Activated T-helper 1 cell treated with anti-CD3 and anti-CD28 coated beads, Interleukin-12 subunit alpha, Interleukin-12 subunit beta, Interleukin-2, Interleukin-4 antibody, amounts not matched to agents 30 ng/mL and 10 ng/mL and 1 ng/mL, durations not matched to agents 14 hours and 24 hours and 36 hours (primary cell): ENCODE data around the gene NFIX. TPM values are rescaled to one million over a fixed set of nuclear protein-coding genes. Genes with fewer than 3 reads are reported as not detected.
"Not testable (repeated sequence)": the region's sequence is repeated elsewhere in the genome, so short reads cannot be mapped to it uniquely, and the experiment has no call there.

ENCODE experiments used
- DNase-seq: peaks from one replicate; pipeline ENCODE4 v3.0.0; 2021; ENCODE audit warnings: low spot score
- H3K27ac Mint-ChIP-seq: one replicate; pipeline ENCODE4 v1.8.0; 2021; ENCODE audit warnings: mild to moderate bottlenecking, mixed read lengths
- H3K27me3 Mint-ChIP-seq: one replicate; pipeline ENCODE4 v1.8.0; 2022; ENCODE audit warnings: mild to moderate bottlenecking, moderate library complexity, mixed read lengths; ENCODE audit not compliant: insufficient read depth
- H3K36me3 Mint-ChIP-seq: one replicate; pipeline ENCODE4 v1.8.0; 2021; ENCODE audit warnings: low read depth, mixed read lengths
- H3K4me1 Mint-ChIP-seq: one replicate; pipeline ENCODE4 v1.8.0; 2021; ENCODE audit warnings: low read depth, mixed read lengths
- H3K4me3 Mint-ChIP-seq: one replicate; pipeline ENCODE4 v1.8.0; 2021; ENCODE audit warnings: mild to moderate bottlenecking, moderate library complexity, mixed read lengths
- H3K9me3 Mint-ChIP-seq: one replicate; pipeline ENCODE4 v1.8.0; 2021; ENCODE audit warnings: mixed read lengths
- intact Hi-C: fragments of 100-400 bp; cut with micrococcal nuclease; formaldehyde crosslinking; loops from one replicate; pipeline ENCODE4 v1.15.1; 2024
- total RNA-seq: library from RNA; stranded (reverse); gene quantifications from 2 replicates; pipeline ENCODE4 v1.2.3, GENCODE V29; 2022

Gene NFIX
- total RNA-seq, 1 donor from 2014 or later = 8.0 TPM

DNA sequence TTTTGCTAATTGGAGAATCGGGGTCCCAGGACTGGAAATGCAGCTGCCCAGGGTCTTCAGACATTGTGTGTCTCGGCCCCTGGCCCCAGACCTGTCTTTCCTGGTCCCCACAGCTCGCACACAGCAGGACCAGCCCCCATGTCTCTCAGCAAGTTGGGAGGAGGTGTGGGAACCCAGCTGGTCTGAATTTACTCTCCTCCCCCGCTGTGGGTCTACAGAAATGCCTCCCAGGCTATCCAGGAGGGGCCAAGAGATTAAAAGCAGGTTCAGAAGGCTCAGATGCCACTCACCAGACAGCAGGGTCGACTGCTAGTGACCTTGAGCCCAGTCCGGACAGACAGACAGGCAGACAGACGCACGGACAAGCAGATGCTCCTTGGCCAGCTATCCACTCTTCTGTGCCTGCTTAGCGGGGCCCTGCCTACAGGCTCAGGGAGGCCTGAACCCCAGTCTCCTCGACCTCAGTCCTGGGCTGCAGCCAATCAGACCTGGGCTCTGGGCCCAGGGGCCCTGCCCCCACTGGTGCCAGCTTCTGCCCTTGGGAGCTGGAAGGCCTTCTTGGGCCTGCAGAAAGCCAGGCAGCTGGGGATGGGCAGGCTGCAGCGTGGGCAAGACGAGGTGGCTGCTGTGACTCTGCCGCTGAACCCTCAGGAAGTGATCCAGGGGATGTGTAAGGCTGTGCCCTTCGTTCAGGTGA lies 25.8 kb upstream of the NFIX start, which contains the start of gene DAND5:
Gene DAND5 (plus strand): TSS at position 285 of the 697 bp plus-strand sequence. CDS start 85 bp downstream, at position 370.
- no peaks in the 10 kb centered on the region for H3K36me3 Mint-ChIP-seq
- intact Hi-C loops = no loop called here
- no peaks in the 10 kb centered on the region for H3K9me3 Mint-ChIP-seq
- no peak within 1 kb of the TSS for H3K4me3 Mint-ChIP-seq
- H3K27me3 Mint-ChIP-seq = peaks cover 5% of the 10 kb centered on the region
- no peak for DNase-seq
- peaks cover 19% of the 10 kb centered on the region for H3K4me1 Mint-ChIP-seq
- H3K27ac Mint-ChIP-seq = no peak within 1 kb of the TSS

DNA sequence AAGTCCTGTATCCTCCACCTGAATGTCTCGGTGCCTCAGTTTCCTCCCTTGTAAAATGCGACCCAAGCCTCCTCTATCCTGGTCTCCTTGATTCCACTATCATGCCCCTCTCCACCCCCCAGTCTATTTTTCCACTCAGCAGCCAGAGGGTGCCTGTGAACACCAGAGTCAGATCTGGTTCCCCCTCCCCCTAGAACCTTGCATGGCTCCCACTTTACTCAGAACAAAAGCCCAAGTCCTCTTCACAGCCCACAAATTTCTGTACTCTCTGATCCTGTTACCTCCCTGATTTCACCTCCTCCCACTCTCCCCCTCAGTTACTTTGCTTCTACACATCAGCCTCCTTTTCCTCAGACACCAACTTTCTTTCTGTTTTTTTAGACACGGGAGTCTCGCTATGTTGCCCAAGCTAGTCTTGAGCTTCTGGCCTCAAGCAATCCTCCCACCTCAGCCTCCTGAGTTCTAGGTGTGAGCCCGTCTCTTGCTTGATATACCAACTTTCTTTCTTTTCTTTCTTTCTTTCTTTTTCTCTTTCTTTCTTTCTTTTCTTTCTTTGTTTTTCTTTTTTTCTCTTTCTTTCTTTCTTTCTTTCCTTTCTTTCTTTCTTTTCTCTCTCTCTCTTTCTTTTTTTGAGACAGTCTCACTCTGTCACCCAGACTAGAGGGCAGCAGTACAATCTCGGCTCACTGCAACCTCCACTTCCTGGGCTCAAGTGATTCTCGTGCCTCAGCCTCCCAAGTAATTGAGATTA lies 25.0 kb upstream of the NFIX start:
- H3K36me3 Mint-ChIP-seq = no peaks in the 10 kb centered on the region
- no peak overlapping the region for H3K27ac Mint-ChIP-seq
- intact Hi-C loops = no loop called here
- H3K9me3 Mint-ChIP-seq = no peaks in the 10 kb centered on the region
- H3K27me3 Mint-ChIP-seq = peaks cover 5% of the 10 kb centered on the region
- H3K4me1 Mint-ChIP-seq = peaks cover 13% of the 10 kb centered on the region
- DNase-seq = no peak
- no peak overlapping the region for H3K4me3 Mint-ChIP-seq

GRCh38 chr19:12973236-12973635 lies 22.0 kb upstream of the NFIX start:
- H3K36me3 Mint-ChIP-seq = no peaks in the 10 kb centered on the region
- no peaks in the 10 kb centered on the region for H3K9me3 Mint-ChIP-seq

GRCh38 chr19:12974301-12975220 lies 20.7 kb upstream of the NFIX start:
- Mint-ChIP-seq H3K4me1 (peaks cover 7% of the 10 kb centered on the region), H3K27me3 (peaks cover 16% of the 10 kb centered on the region), H3K27ac (no peak overlapping the region), H3K4me3 (no peak overlapping the region), H3K36me3 (no peaks in the 10 kb centered on the region), H3K9me3 (no peaks in the 10 kb centered on the region)
- no peak for DNase-seq
- intact Hi-C loops = loop anchor here (5.0 kb wide), 1 partner anchor 613 kb away; no protein-coding TSS in a partner anchor

More at GRCh38 chr19:12973236-12973635, 22.0 kb upstream of the NFIX start:
- intact Hi-C loops = no loop called here
- DNase-seq = no peak
- Mint-ChIP-seq H3K4me3 (no peak overlapping the region), H3K27ac (no peak overlapping the region), H3K27me3 (peaks cover 16% of the 10 kb centered on the region), H3K4me1 (peaks cover 7% of the 10 kb centered on the region)

- H3K9me3 Mint-ChIP-seq = no peaks in the 10 kb centered on the region
- DNase-seq = no peak
- H3K4me1 Mint-ChIP-seq = peaks cover 2% of the 10 kb centered on the region
- H3K27ac Mint-ChIP-seq = no peak overlapping the region
- peaks cover 15% of the 10 kb centered on the region for H3K27me3 Mint-ChIP-seq
- intact Hi-C loops = loop anchor here (5.0 kb wide), 1 partner anchor 612 kb away; no protein-coding TSS in a partner anchor
- H3K36me3 Mint-ChIP-seq = no peaks in the 10 kb centered on the region
- H3K4me3 Mint-ChIP-seq = no peak overlapping the region
These were observed 20.0 kb upstream of the NFIX start for GRCh38 chr19:12975221-12975741.

DNA sequence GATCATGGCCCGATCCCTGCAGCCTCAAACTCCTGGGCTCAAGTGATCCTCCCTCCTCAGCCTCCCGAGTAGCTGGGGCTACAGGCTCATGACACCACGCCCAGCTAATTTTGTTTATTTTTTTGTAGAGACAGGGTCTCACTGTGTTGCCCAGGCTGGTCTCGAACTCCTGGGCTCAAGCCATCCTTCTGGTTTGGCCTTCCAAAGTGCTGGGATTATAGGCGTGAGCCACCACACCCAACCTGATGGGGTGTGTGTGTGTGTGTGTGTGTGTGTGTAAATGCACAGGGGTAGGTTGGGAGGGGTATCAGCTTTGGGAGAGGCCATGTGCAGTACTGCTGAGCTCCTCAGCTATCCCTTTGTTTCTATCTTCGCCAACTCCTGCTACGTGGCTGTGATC lies 19.2 kb upstream of the NFIX start:
- intact Hi-C loops = loop anchor here (5.0 kb wide), 1 partner anchor 611 kb away; no protein-coding TSS in a partner anchor
- H3K4me3 Mint-ChIP-seq, DNase-seq, H3K36me3 Mint-ChIP-seq, H3K27ac Mint-ChIP-seq, H3K9me3 Mint-ChIP-seq, H3K4me1 Mint-ChIP-seq: not testable (repeated sequence)
- peaks cover 15% of the 10 kb centered on the region for H3K27me3 Mint-ChIP-seq

DNA sequence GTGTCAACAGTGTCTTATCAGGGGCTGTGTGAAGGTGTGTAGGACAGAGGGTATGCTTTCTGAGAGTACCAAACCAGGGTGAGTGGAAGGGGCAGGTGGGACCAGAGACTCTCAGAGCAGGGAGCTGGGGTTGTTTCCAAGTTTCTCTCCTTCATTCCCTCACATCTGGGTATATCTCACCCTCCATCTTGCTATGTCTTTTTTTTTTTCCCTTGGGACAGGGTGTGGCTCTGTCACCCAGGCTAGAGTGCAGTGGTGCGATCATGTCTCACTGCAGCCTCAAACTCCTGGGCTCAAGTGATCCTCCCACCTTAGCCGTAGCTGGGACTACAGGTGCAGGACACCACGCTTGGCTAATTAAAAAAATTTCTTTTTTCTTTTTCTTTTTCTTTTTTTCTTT lies 15.3 kb upstream of the NFIX start:
- Mint-ChIP-seq H3K4me1 (no peaks in the 10 kb centered on the region), H3K9me3 (no peaks in the 10 kb centered on the region), H3K4me3 (no peak overlapping the region), H3K36me3 (no peaks in the 10 kb centered on the region), H3K27me3 (peaks cover 14% of the 10 kb centered on the region), H3K27ac (no peak overlapping the region)
- intact Hi-C loops = loop anchor here (2.0 to 5.0 kb wide), 2 partner anchors 15 to 607 kb away; no protein-coding TSS in a partner anchor
- DNase-seq = no peak

- no peaks in the 10 kb centered on the region for H3K9me3 Mint-ChIP-seq
- H3K36me3 Mint-ChIP-seq = no peaks in the 10 kb centered on the region
- no peak overlapping the region for H3K27ac Mint-ChIP-seq
- H3K4me3 Mint-ChIP-seq = no peak overlapping the region
- intact Hi-C loops = loop anchor here (1.0 to 2.0 kb wide), 4 partner anchors 30 to 111 kb away; no protein-coding TSS in a partner anchor
- no peak for DNase-seq
- H3K4me1 Mint-ChIP-seq = no peaks in the 10 kb centered on the region
- H3K27me3 Mint-ChIP-seq = peaks cover 11% of the 10 kb centered on the region
These were observed 12.6 kb upstream of the NFIX start for GRCh38 chr19:12982648-12983047.

- Mint-ChIP-seq H3K4me3 (no peak overlapping the region), H3K4me1 (no peaks in the 10 kb centered on the region), H3K9me3 (no peaks in the 10 kb centered on the region), H3K36me3 (no peaks in the 10 kb centered on the region), H3K27me3 (peaks cover 7% of the 10 kb centered on the region), H3K27ac (no peak overlapping the region)
- no peak for DNase-seq
- intact Hi-C loops = loop anchor here (1.0 to 2.0 kb wide), 4 partner anchors 30 to 110 kb away; no protein-coding TSS in a partner anchor
These were observed 12.2 kb upstream of the NFIX start for GRCh38 chr19:12983091-12983490.

DNA sequence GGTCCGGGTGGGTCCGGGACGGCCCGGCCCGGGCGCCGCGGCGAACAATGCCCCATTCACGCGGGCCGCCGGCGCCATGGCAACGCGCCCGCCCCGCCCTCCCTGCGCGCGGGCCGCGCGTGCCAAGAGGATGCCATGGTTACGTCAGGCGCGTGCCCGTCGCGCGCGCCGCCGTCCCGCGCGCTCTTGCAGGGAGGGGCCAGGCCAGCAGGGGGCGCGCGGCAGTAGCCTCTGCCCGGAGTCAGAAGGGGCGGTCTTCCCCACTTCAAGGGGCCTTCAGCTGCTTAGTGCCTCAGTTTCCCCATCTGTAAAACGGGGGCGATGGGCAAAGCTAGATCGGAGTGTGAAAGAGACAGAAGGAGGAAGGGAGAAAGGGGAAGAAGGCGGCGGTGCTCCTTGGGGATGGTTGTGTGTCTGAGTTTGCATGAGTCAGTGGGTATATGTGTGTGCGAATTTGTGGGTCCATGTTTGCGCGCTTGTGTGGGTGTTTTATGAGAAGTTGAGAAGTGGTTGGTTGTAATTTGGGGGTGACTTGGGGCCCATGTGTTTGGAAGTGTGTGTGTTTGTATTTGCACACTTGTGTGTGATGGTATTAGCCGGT lies 11.6 kb upstream of the NFIX start:
- Mint-ChIP-seq H3K4me1 (no peaks in the 10 kb centered on the region), H3K9me3 (no peaks in the 10 kb centered on the region)
- intact Hi-C loops = loop anchor here (1.0 to 2.0 kb wide), 4 partner anchors 29 to 110 kb away; no protein-coding TSS in a partner anchor

DNA sequence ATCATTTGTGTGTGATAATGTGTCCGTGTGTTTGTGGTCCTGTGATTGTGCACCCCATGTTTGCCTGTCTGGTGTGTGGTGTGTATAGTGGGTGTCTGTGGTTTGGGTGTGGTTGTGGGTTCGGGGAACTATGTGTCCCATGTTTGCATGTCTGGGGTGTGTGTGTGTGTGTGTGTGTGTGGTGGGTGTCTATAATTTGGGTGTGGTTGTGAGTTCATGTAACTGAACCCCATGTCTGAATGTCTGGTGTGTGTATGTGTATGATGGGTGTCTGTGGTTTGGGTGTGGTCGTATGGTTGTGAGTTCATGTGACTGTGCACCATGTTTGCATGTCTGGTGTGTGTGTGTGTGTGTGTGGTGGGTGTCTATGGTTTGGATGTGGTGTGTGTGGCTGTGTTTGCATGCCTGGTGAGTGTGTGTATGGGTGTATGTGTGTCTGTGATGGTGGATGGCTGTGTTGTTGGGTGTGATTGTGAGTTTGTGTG lies 11.1 kb upstream of the NFIX start:
- intact Hi-C loops = no loop called here
- Mint-ChIP-seq H3K9me3 (no peaks in the 10 kb centered on the region), H3K36me3 (no peaks in the 10 kb centered on the region), H3K4me1 (no peaks in the 10 kb centered on the region), H3K27me3 (peaks cover 6% of the 10 kb centered on the region), H3K4me3 (no peak overlapping the region), H3K27ac (no peak overlapping the region)
- no peak for DNase-seq

More for the DNA sequence above, 11.6 kb upstream of the NFIX start:
- Mint-ChIP-seq H3K4me3 (no peak overlapping the region), H3K27me3 (peaks cover 6% of the 10 kb centered on the region), H3K27ac (no peak overlapping the region), H3K36me3 (no peaks in the 10 kb centered on the region)
- DNase-seq = peak; percentile 76

GRCh38 chr19:12984683-12985048 lies 10.6 kb upstream of the NFIX start:
- Mint-ChIP-seq H3K4me1 (no peaks in the 10 kb centered on the region), H3K4me3 (no peak overlapping the region), H3K27me3 (peaks cover 6% of the 10 kb centered on the region), H3K27ac (no peak overlapping the region), H3K36me3 (no peaks in the 10 kb centered on the region), H3K9me3 (no peaks in the 10 kb centered on the region)
- DNase-seq = no peak
- intact Hi-C loops = no loop called here
